Esophagus (tissue), 2 donors: ENCODE data around the gene JDP2. TPM values are rescaled to one million over a fixed set of nuclear protein-coding genes. Genes with fewer than 3 reads are reported as not detected.

Experiments used
- H3K27ac ChIP-seq, 2 donors: one replicate each; pipeline ENCODE4 v1.5.1; 2013; ENCODE audit warnings: low read depth in 2 of 2, mild to moderate bottlenecking in 2 of 2, inconsistent platforms in 1 of 2, low read length in 1 of 2, moderate library complexity in 1 of 2
- H3K27me3 ChIP-seq, 2 donors: one replicate each; pipeline ENCODE4 v1.6.1; 2013; ENCODE audit warnings: low read length in 2 of 2, control low read depth in 1 of 2, mild to moderate bottlenecking in 1 of 2; ENCODE audit not compliant: insufficient read depth in 2 of 2, control insufficient read depth in 1 of 2
- H3K36me3 ChIP-seq, 2 donors: one replicate each; pipeline ENCODE4 v1.6.1; 2013; ENCODE audit warnings: low read length in 1 of 2; ENCODE audit not compliant: control insufficient read depth in 2 of 2, insufficient read depth in 2 of 2
- H3K4me1 ChIP-seq, 2 donors: one replicate each; pipeline ENCODE4 v1.6.1; 2013; ENCODE audit warnings: low read length in 1 of 2; ENCODE audit not compliant: control insufficient read depth in 2 of 2, insufficient read depth in 2 of 2
- H3K4me3 ChIP-seq, 2 donors: one replicate each; pipeline ENCODE4 v1.5.1; 2013; ENCODE audit warnings: low read length in 2 of 2, mild to moderate bottlenecking in 2 of 2, low read depth in 1 of 2, moderate library complexity in 1 of 2
- H3K9me3 ChIP-seq, 2 donors: one replicate each; pipeline ENCODE4 v1.6.1; 2013; ENCODE audit warnings: mild to moderate bottlenecking in 2 of 2, low read depth in 1 of 2, low read length in 1 of 2, moderate library complexity in 1 of 2; ENCODE audit not compliant: control insufficient read depth in 2 of 2, insufficient read depth in 1 of 2
- WGBS, 2 donors: extraction: QIAGEN DNeasy Blood & Tissue Kit; methylation state at CpG; one replicate each; pipeline ENCODE4 v1.1.7; 2013; 5-methylcytosine and 5-hydroxymethylcytosine counted together
- polyA plus RNA-seq, 2 donors: library from polyadenylated mRNA; stranded (reverse); fragments of 200-250 nt; gene quantifications; one replicate each; pipeline ENCODE4 v1.2.3, GENCODE V29; 2013
- donor health status: healthy with polysubstance abuse.
- donor health status: Bipolar disorder and iron deficiency.

JDP2 gene
- polyA plus RNA-seq, 2 donors: 13.4 to 18.4 TPM

DNA sequence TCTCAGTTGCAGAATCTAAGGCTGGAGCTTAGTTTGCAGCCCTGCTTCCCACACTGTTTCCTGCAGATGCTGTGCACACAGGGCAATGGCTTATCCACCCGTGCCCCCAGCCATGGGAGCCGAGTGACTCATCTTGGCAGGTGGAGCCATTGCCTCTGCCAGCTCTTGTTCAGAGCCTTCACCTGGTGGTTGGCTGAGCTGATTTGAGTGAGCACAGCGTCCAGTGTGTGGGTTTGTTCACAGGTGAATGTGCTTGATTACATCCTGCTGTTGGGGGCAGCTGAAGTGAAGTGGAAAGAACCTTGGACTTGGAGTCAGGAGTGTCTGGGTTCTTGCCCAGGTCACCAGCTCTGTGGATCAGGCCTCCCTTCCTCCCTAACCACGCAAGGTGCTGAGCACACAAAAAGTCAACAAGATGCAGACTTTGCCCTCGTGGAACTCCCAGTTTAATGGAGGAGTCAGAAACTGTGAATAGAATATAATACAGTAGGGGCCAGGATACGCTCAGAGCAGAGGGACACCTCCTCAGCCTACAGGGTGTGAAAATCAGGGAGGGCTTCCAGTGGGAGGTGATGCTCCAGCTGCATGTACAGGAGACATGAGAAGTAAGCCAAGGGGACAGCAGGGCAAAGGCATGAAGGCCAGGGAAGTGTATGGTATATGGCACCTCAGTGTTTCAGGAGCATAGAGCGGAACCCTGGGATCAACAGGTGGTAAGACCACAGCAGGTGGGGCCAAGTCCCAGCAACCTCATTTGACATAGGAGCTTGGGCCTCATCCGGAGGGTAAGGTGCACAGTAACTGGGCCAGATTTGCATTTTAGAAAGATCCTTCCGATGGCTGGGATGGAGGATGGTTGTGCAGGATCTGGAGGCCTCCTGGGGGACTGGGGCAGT is 22.8 kb downstream of the JDP2 start:
- 50 to 55% methylated on average over 9 of the region's 9 CpGs for WGBS, 2 donors
- H3K4me3 ChIP-seq: no peak overlapping the region
- H3K27me3 ChIP-seq: no peaks in the 10 kb centered on the region
- peaks cover 0 to 5% of the 10 kb centered on the region in 2 donors for H3K36me3 ChIP-seq
- peak overlapping the region; percentile 69 to 83 for H3K27ac ChIP-seq
- no peaks in the 10 kb centered on the region for H3K9me3 ChIP-seq
- peaks cover 25 to 33% of the 10 kb centered on the region in 2 donors for H3K4me1 ChIP-seq

DNA sequence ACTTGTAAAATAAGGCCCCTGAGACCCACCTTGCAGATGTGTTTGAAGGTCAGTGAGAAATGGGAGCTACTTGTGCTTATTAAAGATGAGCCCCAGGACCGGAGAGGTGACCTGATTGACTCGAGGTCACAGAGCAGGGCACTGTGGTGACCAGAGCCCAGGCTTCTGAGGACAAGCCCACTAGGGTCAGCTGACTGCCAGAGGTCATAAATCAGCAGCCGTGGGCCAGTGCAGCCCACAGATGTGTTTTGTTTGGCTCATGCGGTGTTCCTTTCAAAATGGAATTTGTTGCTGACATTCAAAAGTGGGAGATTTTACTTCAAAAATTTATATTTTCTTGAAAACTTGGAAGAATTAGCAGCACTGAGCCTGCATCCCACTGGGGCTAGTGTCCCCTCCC is 24.5 kb downstream of the JDP2 start:
- Histone ChIP-seq H3K4me1 (peaks cover 25 to 39% of the 10 kb centered on the region in 2 donors), H3K36me3 (peaks cover 0 to 9% of the 10 kb centered on the region in 2 donors), H3K4me3 (no peak overlapping the region), H3K27ac (peak overlapping the region; percentile 71 to 85), H3K9me3 (no peaks in the 10 kb centered on the region), H3K27me3 (no peaks in the 10 kb centered on the region)
- 59 to 61% methylated on average over 4 of the region's 4 CpGs for WGBS, 2 donors

DNA sequence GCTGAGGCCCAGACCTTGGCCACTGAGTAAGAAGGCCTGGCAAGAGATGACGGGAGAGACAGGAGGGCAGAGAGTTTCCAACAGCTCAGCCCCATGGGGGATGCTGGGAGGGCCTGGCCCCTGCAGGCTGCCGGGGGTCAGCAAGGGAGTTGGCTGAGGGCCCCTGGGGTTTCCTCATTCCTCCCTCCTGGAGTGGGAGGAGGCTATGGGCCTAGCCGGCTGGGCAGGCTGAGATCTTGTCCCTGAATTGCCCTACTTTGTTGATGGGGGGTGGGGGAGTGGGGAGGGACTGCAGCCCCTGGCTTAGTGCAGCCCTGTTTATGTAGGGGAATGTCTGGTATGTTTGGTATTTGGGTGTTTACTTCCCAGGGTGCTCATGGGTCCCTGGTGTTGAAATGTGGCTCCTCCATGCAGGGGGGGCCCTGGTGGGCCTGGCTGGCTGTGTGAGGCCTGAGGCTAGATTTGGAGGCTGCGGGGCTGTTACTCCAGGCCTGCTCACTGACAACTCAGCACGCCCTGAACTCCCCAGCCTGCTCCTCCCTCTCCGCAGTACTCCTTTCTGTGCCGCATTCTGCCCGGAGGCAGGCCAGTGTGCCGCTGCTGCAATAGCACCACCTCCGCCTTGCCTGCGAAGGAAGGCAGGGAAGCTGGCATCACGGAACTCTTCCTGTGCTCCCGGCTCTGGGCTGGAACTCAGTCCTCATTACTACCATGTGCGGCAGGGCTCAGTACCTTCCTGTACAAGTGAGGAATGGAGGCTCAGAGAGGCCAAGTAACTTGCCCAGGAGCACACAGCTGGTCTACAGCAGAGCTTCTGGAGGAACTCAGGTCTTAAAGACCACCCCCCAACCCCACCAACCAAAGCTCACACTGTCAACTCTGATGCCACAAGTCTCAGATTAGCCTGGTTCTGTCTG is 25.3 kb downstream of the JDP2 start:
- H3K36me3 ChIP-seq: peaks cover 0 to 9% of the 10 kb centered on the region in 2 donors
- no peak overlapping the region for H3K4me3 ChIP-seq
- peak overlapping the region; percentile 71 to 85 for H3K27ac ChIP-seq
- H3K9me3 ChIP-seq: no peaks in the 10 kb centered on the region
- H3K4me1 ChIP-seq: peaks cover 25 to 39% of the 10 kb centered on the region in 2 donors
- 31 to 40% methylated on average over 14 of the region's 14 CpGs for WGBS, 2 donors
- H3K27me3 ChIP-seq: no peaks in the 10 kb centered on the region

DNA sequence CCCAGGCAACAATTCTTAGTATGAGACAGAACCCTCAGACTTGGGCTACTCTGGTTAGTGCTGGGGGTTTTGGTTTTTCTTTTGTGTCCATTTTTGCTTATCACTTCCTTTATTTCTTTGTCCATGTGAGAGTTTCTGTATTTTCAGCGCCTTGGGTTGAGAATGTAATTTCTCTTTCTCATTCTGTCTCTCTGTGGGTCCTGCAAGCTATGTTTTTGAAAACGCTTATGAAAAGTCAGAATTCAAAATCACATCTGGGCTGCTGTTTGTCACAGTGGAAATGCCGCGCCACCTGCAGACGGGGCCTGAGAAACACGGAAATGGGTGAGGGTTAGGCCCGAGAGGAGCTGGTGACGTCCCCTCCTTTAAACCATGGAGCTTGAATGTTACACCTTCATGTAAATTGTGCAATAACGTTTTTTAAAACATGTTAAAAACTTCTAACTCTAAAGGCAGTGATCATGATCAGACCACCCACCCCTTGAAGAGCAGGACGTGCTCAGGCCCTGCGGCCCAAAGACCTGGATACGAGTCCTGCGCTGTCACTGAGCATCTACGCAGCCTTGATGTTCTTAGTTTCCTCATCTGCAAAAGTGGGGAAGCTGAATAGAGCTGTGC is 26.1 kb downstream of the JDP2 start:
- Histone ChIP-seq H3K27ac (peak overlapping the region; percentile 71 to 85), H3K4me3 (no peak overlapping the region), H3K4me1 (peaks cover 24 to 39% of the 10 kb centered on the region in 2 donors), H3K36me3 (peaks cover 0 to 9% of the 10 kb centered on the region in 2 donors), H3K9me3 (no peaks in the 10 kb centered on the region), H3K27me3 (no peaks in the 10 kb centered on the region)
- 80 to 82% methylated on average over 14 of the region's 14 CpGs for WGBS, 2 donors

DNA sequence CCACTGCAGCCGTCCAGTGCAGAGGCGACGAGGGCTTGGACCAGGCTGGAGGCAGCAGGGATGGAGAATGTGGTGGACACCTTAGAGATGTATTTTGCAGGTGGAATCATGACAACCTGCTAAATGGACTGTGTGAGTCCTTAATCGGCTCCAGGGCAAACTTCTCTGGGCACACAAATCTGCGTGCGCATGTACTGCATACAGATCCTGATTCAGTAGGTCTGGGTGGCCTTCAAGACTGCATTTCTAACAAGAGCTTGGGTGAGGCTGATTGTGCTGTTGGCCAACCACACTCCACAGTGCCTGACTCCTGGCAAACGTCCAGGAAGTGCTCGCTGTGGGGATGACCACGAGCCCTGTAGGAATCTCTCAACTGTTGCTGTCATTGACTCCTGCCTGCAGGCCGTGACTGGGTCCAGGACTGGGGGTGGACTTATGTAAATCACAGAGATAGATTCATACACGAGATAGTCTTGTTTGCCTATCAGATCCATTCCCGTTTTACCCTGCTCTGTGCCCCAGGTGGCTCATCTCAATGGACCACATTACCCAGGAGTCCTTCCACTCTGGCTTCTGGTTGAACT is 27.2 kb downstream of the JDP2 start:
- Histone ChIP-seq H3K4me3 (no peak overlapping the region), H3K27me3 (no peaks in the 10 kb centered on the region), H3K36me3 (peaks cover 0 to 9% of the 10 kb centered on the region in 2 donors), H3K27ac (peak overlapping the region in 1 of 2 donors; percentile 40), H3K4me1 (peaks cover 28 to 44% of the 10 kb centered on the region in 2 donors), H3K9me3 (no peaks in the 10 kb centered on the region)
- 61 to 68% methylated on average over 12 of the region's 12 CpGs for WGBS, 2 donors

DNA sequence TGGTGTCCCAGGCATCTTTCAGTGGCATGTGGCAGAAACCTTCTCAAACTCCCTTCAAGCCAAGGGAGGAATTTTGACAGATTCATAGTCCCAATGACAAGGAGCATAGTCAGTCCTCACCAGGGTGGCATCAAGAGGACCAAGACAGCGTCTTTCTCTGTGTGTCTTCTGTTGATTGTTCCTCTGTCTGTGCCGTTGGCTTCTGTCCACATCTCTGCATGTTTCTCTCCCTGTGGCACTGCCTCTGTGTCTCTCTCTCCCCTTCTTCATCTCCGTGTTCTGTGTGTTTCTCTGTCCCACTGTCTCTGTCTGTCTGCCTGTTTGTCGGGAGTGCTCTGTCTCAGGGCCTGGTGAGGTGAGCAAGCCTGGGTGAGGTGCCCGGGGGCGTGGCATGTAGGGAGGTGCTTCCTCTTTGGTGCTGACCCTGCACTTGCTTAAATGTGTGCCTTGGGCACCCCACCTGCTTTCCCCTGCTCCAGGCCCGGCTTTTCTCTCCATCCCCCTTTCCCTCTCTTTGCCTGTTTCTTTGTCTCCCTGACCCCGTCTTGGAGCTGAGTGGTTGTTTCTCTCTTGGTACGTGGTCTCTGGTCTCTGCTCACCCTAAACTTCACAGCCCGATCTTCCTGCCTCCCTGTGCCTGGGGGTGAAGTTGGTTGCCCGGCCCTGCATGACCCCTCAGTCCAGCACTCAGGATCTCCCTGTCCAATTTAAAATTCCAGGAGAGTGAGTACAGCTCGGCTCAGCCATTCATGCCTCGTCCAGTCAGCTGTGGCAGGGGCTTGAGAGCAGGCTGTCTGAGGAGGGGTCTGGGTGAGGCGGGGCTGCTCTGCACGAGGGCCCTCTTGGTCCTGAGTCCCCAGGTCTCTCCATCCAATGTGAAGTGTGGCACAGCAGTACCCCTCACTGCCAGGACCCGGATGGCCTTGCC is 28.5 kb downstream of the JDP2 start:
- H3K27ac ChIP-seq: peak overlapping the region in 1 of 2 donors; percentile 1
- peaks cover 20 to 32% of the 10 kb centered on the region in 2 donors for H3K4me1 ChIP-seq
- H3K9me3 ChIP-seq: no peaks in the 10 kb centered on the region
- H3K36me3 ChIP-seq: peaks cover 0 to 7% of the 10 kb centered on the region in 2 donors
- no peaks in the 10 kb centered on the region for H3K27me3 ChIP-seq
- no peak overlapping the region for H3K4me3 ChIP-seq
- 75 to 82% methylated on average over 16 of the region's 16 CpGs for WGBS, 2 donors

DNA sequence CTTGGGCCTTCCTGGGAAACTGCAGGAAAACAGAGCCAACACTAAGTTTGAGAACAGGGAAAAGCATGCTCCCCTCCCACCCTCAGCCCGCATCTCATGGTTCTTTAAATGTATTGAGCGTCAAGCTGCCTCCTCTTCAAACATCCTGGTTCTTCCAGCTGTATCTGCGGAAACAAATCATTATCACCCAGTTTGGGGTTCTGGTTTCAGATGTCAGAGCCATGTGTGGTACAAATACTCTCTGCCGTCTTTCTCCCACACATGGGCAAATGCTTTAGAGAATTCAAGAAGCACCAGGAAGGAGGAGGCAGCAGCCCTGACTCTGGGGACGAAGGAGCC is 29.1 kb downstream of the JDP2 start:
- Histone ChIP-seq H3K27ac (peak overlapping the region in 1 of 2 donors; percentile 47), H3K4me1 (peaks cover 17 to 32% of the 10 kb centered on the region in 2 donors), H3K36me3 (peaks cover 0 to 13% of the 10 kb centered on the region in 2 donors), H3K27me3 (no peaks in the 10 kb centered on the region), H3K4me3 (no peak overlapping the region), H3K9me3 (no peaks in the 10 kb centered on the region)
- 74 to 89% methylated on average over 5 of the region's 5 CpGs for WGBS, 2 donors

DNA sequence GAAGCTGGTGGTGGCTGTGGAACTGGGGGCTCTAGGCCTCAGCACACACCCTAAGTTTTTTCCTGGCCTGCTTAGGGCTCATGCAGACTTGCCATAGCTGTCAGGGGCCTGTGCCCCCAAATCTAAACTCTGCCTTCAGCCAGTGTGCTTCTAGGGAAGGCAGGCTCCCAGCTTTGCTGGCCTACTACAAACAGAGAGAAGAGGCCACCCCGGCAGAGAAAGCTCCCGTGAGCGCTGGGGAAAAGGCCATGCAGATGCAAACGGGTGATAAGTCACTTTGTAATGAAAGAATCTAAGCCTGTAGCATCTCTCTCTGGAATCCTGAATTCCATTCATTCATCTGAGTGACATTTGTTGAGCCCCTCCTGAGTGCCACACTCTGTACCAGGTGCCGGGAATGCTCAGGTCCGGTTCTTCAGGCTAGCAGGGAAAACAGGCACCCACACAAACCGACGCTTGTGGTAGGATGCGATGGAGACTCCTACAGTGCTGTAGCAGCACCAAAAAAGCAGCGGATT is 29.9 kb downstream of the JDP2 start:
- Histone ChIP-seq H3K4me1 (peaks cover 13 to 30% of the 10 kb centered on the region in 2 donors), H3K9me3 (no peaks in the 10 kb centered on the region), H3K27ac (no peak overlapping the region), H3K36me3 (peaks cover 0 to 15% of the 10 kb centered on the region in 2 donors), H3K27me3 (no peaks in the 10 kb centered on the region), H3K4me3 (no peak overlapping the region)
- 88 to 92% methylated on average over 10 of the region's 10 CpGs for WGBS, 2 donors
